GM12801 (cell line): ENCODE results near the gene CYFIP2.

Experiments used
- CTCF ChIP-seq: IDR thresholded peaks from one replicate; pipeline ENCODE4 v1.5.1; 2011; ENCODE audit warnings: control low read depth; ENCODE audit not compliant: insufficient read length; ENCODE audit errors: extremely low read depth

CYFIP2 gene

GRCh38 chr5:157263496-157264090, 2.3 kb upstream of the CYFIP2 start:
- no peak for TF ChIP-seq CTCF

GRCh38 chr5:157266286-157267007, 524 bp downstream of the CYFIP2 start:
- TF ChIP-seq CTCF, result no peak

- TF ChIP-seq CTCF, result no peak
Measured at GRCh38 chr5:157267025-157267424, 1.1 kb downstream of the CYFIP2 start.

GRCh38 chr5:157267761-157268480, 2.0 kb downstream of the CYFIP2 start:
- no peak for TF ChIP-seq CTCF

GRCh38 chr5:157269165-157269671, 3.3 kb downstream of the CYFIP2 start:
- no peak for TF ChIP-seq CTCF

GRCh38 chr5:157269761-157270272, 3.9 kb downstream of the CYFIP2 start:
- TF ChIP-seq CTCF, result no peak

GRCh38 chr5:157270771-157271170, 4.8 kb downstream of the CYFIP2 start:
- no peak for TF ChIP-seq CTCF
